ENCODE measurements around the gene PRKACB. TPM values are rescaled to one million over a fixed set of nuclear protein-coding genes. Genes with fewer than 3 reads are reported as not detected.

The PRKACB gene
- total and polyA plus RNA-seq, 2 experiments from 2014 or later: 14.6 to 28.0 TPM

DNA sequence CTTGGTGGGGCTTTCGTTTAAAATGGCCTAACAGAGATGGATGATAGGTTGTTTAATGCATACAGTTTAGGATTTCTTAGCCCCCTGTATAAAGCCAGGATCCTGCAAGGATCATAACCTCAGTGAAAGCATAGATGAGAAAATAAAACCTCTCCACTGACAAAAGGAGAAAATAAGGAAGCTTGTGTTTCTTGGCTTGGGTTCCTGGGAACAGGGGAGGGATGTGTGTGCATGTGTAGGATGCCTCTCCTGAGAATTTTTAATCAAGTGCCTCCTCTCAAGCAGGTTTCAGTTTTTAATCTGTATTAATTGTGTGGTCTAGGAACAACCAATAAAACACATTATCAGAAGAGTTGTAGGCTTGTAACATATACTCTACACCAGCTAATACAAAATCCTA lies 26.1 kb downstream of the PRKACB start (continued):
- TF ChIP-seq, protein P1, sequence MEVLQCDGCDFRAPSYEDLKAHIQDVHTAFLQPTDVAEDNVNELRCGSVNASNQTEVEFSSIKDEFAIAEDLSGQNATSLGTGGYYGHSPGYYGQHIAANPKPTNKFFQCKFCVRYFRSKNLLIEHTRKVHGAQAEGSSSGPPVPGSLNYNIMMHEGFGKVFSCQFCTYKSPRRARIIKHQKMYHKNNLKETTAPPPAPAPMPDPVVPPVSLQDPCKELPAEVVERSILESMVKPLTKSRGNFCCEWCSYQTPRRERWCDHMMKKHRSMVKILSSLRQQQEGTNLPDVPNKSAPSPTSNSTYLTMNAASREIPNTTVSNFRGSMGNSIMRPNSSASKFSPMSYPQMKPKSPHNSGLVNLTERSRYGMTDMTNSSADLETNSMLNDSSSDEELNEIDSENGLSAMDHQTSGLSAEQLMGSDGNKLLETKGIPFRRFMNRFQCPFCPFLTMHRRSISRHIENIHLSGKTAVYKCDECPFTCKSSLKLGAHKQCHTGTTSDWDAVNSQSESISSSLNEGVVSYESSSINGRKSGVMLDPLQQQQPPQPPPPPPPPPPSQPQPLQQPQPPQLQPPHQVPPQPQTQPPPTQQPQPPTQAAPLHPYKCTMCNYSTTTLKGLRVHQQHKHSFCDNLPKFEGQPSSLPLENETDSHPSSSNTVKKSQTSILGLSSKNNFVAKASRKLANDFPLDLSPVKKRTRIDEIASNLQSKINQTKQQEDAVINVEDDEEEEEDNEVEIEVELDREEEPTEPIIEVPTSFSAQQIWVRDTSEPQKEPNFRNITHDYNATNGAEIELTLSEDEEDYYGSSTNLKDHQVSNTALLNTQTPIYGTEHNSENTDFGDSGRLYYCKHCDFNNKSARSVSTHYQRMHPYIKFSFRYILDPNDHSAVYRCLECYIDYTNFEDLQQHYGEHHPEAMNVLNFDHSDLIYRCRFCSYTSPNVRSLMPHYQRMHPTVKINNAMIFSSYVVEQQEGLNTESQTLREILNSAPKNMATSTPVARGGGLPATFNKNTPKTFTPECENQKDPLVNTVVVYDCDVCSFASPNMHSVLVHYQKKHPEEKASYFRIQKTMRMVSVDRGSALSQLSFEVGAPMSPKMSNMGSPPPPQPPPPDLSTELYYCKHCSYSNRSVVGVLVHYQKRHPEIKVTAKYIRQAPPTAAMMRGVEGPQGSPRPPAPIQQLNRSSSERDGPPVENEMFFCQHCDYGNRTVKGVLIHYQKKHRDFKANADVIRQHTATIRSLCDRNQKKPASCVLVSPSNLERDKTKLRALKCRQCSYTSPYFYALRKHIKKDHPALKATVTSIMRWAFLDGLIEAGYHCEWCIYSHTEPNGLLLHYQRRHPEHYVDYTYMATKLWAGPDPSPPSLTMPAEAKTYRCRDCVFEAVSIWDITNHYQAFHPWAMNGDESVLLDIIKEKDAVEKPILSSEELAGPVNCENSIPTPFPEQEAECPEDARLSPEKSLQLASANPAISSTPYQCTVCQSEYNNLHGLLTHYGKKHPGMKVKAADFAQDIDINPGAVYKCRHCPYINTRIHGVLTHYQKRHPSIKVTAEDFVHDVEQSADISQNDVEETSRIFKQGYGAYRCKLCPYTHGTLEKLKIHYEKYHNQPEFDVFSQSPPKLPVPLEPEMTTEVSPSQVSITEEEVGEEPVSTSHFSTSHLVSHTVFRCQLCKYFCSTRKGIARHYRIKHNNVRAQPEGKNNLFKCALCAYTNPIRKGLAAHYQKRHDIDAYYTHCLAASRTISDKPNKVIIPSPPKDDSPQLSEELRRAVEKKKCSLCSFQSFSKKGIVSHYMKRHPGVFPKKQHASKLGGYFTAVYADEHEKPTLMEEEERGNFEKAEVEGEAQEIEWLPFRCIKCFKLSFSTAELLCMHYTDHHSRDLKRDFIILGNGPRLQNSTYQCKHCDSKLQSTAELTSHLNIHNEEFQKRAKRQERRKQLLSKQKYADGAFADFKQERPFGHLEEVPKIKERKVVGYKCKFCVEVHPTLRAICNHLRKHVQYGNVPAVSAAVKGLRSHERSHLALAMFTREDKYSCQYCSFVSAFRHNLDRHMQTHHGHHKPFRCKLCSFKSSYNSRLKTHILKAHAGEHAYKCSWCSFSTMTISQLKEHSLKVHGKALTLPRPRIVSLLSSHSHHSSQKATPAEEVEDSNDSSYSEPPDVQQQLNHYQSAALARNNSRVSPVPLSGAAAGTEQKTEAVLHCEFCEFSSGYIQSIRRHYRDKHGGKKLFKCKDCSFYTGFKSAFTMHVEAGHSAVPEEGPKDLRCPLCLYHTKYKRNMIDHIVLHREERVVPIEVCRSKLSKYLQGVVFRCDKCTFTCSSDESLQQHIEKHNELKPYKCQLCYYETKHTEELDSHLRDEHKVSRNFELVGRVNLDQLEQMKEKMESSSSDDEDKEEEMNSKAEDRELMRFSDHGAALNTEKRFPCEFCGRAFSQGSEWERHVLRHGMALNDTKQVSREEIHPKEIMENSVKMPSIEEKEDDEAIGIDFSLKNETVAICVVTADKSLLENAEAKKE (CRISPR knock-in tag; IDR thresholded peaks at IDR 0.05): no peak

DNA sequence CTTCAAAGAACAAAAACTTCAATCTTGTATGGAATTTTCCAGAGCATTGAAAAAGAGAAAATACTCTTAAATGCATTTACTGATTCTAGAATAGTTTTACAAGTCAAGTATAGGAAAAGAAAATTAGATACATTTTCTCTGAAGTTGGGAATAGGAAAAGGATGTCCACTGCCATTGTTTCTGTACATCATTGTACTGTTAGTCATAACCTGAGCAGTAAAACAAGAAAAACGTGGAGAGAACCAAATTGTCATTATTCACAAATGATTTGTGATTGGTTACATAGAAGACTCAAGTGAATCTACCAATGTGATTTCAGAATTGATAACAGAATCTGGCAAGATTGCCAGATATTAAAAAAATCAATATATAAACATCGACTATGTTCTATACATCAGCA lies 27.4 kb downstream of the PRKACB start:
- H3K36me3 ChIP-seq (ENCODE audit: insufficient read depth): no peaks in the 10 kb centered on the region
- H3K9me3 Mint-ChIP-seq: no peaks in the 10 kb centered on the region
- no peaks in the 10 kb centered on the region for H3K36me3 Mint-ChIP-seq (ENCODE audit: low read depth)
- H4K20me1 ChIP-seq (replicated peaks; ENCODE audit: insufficient read depth): no peaks in the 10 kb centered on the region; the same call in 1 of the 2 replicates
- H2AFZ ChIP-seq: no peak overlapping the region
- no peaks in the 10 kb centered on the region for H3K9me2 ChIP-seq (ENCODE audit: insufficient read depth)
- H3K4me1 ChIP-seq (ENCODE audit: insufficient read depth): peaks cover 6% of the 10 kb centered on the region; the same call in 1 of the 2 replicates
- H3K4me3 Mint-ChIP-seq: no peak overlapping the region
- H3K27ac ChIP-seq (ENCODE audit: low read depth): no peak overlapping the region
- H3K4me3 ChIP-seq: no peak overlapping the region
- H3K4me2 ChIP-seq: no peak overlapping the region
- TF ChIP-seq, protein P1 (CRISPR knock-in tag; IDR thresholded peaks at IDR 0.05): no peak
- TF ChIP-seq EZH2 (IDR thresholded peaks at IDR 0.05; ENCODE audit: low read depth, unreplicated experiment) (no peak), NANOG (IDR thresholded peaks at IDR 0.05; ENCODE audit: borderline replicate concordance) (no peak)
- H3K4me1 Mint-ChIP-seq: peaks cover 7% of the 10 kb centered on the region
- H3K79me2 ChIP-seq (replicated peaks; ENCODE audit: insufficient read depth): no peaks in the 10 kb centered on the region
- no peak for ATAC-seq
- H3F3A ChIP-seq (replicated peaks; ENCODE audit: low read depth): no peaks in the 10 kb centered on the region
- DNase-seq (ENCODE audit: low spot score): no peak
- no peaks in the 10 kb centered on the region for H3K27me3 ChIP-seq (ENCODE audit: insufficient read depth)
- no peaks in the 10 kb centered on the region for H3K27me3 Mint-ChIP-seq (ENCODE audit: insufficient read depth, low read depth, poor library complexity)
- H3K27ac Mint-ChIP-seq: no peak overlapping the region

Data from GM23338 (cell line).